HG03565 (cell line): ENCODE results near the gene ZNF326.
"Not testable (repeated sequence)": the region's sequence is repeated elsewhere in the genome, so short reads cannot be mapped to it uniquely, and the experiment has no call there.

Experiments used
- ATAC-seq: cut with Tn5 transposase; IDR thresholded peaks from one replicate; pipeline ENCODE4 v1.9.1; 2021; ENCODE audit warnings: mild to moderate bottlenecking, moderate library complexity; ENCODE audit not compliant: unreplicated experiment

ZNF326 gene

DNA sequence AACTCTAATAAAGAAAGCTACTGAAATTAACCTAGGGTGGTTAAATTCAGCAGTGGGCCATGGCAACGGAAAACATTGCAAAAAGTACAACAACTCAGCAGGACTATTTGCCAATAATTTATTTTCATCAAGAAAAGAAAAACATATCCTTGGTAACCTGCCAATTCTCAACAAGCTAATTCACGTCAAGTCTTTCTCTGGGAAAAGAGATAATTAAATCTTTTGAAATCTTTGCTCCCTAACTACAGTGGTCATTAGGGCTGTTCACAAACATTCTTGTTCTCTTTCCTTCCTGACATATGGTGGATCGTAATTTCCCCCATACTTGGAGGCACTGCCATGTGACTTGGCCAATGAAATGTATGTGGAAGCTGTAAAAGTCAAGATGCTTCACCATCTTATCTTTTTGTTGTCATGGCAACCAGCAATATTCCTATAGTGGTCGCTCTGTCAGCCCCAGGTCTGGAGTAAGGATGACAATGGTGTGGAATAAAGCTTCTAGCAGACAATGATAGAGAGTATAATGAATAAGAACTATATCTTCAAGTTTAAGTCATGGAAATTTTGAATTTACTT, 29.6 kb upstream of the ZNF326 start:
- ATAC-seq, result no peak

DNA sequence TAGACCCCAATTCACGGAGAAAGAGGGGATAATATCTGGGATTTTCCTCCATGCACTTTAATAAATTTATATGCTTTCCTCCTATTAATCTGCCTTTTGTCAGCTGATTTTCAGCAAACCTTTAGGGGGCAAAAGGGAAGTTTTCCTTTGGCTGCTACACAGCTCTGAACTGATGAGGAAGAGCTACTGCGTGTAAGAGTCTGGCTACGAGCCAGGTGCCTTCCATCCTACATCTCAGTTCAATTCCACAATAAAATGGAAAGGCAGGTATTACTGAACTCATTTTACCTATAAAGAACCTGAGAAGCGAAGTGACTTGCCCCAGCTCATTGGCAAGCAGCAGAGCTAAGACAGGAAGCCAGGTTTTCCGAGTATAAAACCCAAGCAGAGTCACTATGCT, 28.3 kb upstream of the ZNF326 start:
- ATAC-seq, result no peak

DNA sequence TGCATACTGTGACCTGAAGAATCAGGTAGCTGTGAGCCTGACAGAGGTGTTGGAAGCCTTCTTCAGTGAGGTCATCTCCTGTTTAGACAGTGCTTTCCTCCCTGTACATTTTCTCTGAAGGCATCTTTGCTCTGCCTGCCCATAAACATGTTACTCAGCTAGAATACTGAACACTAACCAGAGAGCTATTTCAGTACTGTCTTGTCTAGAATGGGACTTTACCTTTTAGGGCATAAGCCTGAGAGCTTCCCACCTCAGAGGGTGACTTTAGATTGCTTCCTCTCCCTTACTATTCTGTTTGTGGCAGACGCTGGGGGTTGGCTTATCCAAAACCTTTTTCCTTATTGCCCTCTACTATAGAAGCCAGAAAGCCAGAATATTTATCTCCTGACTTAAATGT, 23.3 kb upstream of the ZNF326 start:
- ATAC-seq, result peak; percentile 56

DNA sequence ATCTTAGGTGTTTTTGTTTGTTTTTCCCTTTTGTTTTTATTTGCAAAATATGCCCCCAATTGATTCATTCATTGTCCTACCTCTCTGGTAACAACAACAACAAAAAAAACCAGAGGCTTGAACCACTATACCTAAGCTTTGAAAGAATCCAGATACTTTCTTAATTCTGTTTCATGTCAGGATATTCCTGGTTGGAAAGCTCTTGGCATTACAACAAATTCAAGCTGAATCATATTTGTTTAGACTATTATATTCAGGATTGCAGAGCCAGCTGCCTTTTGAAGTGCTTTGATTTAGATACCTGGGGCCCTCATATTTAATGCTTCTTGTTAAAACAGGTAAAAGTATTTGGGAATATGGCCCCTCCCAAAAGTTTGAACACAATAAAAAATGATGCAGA, 22.9 kb upstream of the ZNF326 start:
- ATAC-seq, result no peak

DNA sequence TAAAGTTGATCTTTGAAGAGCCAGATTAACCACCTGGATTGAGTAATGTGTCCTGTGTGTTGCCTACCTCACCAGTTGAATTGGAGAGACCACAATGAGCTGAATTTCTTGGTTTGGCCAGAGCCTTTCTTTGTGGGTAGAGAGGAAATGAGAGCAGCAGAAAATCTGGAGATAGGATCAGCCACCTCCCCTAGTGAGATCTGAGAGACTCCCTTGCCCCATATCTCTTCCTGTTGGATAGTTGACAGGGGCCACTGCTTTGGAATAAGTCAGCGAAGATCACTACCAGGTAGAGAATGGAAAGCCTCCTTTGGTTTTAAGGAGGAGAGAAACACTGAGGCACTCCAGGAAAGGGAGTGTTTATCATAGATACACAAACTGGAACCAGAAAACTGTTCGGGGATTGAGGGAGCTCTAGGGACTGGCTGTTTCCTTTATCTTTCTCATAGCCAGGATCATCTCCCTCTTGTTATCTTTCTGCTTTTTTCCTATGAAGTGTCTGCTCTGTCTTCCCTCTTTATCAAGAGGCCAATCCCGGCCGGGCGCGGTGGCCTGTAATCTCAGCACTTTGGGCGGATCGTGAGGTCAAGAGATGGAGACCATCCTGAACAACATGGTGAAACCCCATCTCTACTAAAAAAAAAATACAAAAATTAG, 21.3 kb upstream of the ZNF326 start:
- ATAC-seq, result no peak

DNA sequence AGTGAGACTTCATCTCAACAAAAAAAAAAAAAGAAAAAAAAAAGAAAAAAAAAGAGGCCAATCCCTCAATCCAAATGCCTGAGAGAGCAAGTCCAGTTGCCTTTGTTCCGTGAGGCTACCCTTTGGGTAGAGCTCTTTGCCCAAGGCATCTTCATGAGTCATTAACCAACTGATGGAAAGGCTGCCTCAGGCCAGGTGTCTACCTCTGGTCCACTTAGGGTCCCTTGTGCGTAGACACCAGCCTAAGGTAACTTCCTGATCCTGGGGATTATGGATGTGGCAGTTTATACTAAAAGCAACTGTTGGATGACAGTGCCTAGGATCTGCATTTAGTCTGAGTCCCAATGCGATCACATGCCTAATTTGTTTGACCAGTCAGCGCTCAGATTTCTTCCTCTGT, 20.7 kb upstream of the ZNF326 start:
- ATAC-seq, result no peak

DNA sequence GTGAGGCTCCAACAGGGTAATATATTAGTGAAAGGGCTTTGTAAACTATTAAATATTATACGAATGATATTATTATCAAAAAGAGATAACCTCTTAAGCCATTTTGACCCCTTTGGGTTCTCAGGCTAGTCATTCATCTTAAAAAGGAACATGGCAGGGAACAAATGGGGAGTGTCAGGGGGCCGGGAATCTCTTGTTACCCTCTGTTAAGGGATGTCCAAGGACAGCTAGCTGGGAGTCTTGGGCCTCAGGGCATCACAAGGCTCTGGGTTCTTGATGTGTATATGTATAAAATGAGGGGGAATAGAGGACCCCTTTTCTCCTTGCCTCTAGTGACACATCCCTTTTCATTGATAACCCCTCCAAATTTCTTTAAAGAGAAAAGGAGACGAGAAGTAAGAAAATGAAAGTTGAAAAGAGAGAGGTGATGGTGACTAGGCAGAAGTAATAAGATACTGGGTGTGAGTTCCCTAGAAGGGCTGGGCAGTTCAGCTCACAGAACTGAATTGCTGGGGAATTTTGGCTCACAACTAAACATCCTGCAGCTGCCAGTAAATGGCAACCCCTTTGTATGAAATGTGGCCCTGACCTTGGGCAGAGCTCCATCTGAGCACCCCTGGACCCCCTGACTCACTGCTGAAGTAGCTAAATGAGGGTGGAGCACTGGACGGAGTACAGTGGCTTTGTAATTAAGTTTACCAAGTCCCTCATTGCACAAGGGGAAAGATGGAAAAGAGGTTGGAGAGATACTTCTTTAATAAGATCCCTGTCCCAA, 20.0 kb upstream of the ZNF326 start:
- no peak for ATAC-seq

DNA sequence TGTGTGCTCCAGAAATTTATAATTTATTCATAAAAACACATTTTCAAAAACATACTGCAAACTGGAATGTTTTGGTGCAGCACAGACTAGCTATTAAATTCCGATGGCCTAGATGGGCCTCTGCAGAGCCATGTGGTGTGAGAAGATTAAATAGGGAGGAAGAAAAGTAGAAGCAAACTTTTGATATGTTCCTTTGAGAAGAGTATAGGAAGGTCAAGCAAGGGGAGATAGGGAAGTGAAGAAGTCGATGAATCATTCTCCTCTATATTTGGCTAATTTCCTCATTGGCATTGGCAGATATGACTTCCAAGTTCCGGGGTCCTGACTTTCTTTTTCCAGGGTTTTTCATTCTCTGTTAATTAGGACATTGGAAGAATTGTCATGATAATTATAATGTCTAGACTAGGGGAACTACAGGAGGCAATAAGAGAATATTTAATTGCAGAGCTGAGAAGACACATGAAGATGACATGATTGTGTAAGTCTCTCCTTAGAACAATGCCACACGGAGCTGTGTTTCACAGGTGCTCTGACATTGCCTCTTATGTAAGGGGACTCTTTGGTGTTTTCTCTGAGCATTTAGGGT, 19.3 kb upstream of the ZNF326 start:
- ATAC-seq, result no peak

DNA sequence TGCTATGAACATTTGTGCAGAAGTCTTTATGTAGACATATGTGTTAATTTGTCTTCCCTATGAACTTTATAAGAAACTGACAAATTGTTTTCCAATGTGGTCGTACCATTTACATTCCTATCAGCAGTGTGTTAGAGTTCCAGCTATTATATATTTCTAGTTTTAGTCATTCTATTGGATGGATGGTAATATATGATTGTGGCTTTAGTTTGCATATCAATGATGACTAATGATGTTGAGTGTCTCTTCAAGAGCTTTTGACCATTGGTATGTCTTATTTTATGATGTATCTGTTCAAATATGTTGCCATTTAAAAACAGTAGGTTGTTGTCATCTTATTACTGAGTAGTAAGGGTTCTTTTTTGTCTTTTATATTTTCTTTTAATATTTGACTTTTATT, 16.2 kb upstream of the ZNF326 start:
- ATAC-seq, result no peak

DNA sequence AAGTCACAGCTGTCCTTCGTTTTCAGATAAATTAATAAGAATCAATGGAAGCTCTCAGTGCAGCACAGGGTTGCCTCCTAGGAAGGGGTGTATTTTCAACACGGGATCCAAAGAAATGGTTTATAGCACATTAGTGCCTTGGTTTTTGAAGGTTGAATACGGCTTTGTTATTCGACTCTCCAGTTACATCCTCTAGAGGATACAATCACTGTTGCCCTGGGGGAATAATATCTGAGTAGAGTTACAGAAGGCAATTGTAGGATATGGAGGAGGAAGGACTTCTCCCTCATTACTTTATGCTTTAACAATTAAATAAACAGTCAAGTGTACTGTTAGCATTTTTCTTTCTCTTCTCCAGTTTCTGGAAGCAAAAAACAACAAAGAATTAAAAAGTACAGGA, 14.3 kb upstream of the ZNF326 start:
- ATAC-seq, result no peak

DNA sequence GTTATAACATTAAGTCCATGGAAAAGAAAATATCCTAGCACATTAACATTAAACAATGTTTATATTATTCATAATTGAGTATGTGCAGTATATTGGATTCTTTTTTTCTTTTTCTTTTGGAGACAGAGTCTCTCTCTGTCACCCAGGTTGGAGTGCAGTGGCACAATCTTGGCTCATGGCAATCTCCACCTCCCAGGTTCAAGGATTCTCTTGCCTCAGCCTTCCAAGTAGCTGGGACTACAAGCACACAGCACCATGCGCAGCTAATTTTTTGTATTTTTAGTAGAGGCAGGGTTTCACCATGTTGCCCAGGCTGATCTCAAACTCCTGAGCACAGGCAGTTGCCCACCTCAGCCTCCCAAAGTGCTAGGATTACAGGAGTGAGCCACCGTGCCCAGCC, 12.1 kb upstream of the ZNF326 start:
- not testable (repeated sequence) for ATAC-seq

DNA sequence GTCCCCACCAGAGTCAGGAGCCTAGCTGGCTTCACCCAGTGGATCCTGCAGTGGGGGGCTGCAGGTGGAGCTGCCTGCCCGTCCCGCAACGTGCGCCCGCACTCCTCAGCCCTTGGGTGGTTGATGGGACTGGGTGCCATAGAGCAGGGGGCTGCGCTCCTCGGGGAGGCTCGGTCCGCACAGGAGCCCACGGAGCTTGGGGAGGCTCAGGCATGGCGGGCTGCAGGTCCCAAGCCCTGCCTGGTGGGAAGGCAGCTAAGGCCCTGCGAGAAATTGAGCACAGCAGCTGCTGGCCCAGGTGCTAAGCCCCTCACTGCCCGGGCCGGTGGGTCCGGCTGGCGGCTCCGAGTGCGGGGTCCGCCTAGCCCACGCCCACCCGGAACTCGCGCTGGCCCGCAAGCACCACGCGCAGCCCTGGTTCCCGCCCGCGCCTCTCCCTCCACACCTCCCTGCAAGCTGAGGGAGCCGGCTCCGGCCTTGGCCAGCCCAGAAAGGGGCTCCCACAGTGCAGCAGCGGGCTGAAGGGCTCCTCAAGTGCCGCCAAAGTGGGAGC, 10.3 kb upstream of the ZNF326 start:
- not testable (repeated sequence) for ATAC-seq

DNA sequence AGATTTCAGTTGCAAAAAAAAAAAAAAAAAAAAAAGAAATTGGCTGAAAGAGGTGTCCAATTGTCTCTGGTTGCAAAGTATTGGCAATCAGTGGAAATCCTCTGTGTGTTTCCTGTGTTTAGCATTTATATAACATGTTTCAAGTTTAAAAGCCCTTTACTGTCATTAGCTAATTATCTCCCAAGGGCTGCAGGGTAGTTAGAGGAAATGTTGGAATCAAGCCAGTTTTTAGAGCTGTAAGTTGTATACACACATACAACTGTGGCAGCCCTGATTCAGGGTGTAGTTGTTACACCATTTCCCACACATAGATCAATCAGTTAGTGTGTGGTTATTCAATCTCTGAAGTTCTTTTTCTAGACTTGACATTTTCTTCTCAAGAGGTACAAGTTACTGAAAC, 8.9 kb upstream of the ZNF326 start:
- no peak for ATAC-seq

DNA sequence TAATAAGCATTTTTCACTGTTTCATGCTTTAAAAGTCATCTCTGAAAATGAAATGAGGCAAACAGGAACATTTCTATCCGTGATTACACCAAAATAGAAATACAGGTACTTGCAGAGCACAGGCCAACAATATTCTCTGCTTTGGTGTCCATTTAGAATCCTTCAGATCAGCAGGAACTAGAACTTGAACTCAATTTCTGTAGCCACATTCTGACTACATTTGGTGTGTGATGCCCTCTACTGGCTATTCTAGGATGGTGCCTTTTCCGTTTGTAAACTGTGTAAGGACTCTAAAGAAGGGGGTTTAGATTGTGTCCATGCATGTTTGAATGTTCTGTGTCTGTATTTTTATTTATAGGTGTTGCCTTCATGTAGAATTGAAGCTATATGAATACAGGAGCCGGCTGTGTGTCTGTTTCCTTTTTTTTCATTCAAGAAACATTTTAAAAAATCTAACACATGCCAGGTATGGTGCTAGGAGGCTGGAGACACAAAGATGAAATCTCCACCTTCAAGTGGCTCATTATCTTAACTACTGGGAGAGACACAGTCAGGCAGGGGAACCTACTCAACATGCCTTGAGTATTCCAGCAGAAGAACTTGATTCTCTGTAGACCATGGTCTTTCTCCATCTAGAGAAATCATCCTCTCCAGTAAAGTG, 7.6 kb upstream of the ZNF326 start:
- ATAC-seq, result peak; percentile 91

DNA sequence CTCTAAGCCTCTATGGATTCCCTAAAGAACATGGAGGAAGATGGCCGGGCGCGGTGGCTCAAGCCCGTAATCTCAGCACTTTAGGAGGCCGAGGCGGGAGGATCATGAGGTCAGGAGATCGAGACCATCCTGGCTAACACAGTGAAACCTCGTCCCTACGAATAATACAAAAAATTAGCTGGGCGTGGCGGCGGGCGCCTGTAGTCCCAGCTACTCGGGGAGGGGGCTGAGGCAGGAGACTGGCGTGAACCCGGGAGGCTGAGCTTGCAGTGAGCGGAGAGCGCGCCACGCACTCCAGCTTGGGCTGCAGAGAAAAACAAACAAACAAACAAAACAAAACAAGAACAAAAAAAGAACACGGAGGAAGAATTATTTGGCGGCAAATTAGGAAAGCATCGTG, 5.8 kb upstream of the ZNF326 start:
- no peak for ATAC-seq

DNA sequence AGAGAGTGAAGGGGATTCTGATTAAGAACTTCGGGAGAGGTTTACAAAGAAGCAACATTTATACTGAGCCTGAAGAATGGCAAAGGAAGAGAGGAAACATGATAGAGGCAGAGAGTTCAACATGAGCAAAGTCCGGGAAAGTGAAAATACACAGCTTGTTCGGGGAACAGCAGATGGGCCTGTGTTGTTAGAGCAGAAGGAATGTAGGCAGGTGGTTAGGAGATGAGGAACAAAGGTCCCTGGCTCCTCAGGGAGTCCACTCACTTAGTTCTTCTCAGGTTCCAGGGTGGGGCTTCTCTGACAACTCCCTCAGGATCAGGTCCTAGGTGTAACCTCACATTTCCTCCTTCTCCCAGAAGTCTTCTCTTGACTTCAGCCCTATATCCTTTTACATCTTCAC, 5.1 kb upstream of the ZNF326 start:
- no peak for ATAC-seq

DNA sequence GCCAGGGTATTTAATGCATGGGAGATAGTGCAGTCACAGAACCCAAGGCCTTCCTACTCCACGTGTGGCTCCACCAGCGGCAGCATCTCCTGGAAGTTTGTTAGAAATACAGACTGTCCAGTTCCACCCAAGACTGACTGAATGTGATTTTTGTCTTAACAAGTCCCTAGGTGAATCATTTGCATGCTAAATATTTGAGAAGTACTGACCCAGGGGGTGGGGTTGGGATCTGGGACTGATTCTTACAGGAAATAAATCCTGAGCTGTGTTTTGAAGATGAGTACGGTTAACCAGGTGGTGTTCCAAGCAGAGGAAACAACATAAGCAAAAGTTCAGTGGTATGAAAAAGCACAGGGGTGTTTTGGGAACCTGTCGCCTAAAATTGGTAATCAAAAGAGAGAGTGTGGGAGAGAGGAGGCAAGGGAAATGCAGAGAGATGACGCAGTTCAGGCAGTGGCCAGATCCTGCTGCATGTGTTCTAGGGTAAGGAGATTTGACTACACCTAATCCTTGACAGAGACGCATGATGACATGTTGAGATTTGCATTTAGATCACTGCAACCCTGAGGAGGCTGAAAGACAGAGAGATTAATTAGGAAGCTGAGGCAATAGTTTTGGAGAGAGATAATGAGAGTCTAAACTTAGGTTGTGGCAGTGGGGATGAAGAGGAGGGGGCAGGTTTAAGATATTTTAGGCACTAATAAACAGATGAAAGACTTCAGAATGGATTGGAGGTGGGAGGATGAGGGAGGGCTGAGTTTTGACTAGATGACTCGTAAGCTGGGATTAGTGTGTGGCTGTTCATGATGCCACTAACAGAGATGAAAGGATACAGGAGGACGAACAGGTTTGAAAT, 3.7 kb upstream of the ZNF326 start:
- ATAC-seq, result no peak

DNA sequence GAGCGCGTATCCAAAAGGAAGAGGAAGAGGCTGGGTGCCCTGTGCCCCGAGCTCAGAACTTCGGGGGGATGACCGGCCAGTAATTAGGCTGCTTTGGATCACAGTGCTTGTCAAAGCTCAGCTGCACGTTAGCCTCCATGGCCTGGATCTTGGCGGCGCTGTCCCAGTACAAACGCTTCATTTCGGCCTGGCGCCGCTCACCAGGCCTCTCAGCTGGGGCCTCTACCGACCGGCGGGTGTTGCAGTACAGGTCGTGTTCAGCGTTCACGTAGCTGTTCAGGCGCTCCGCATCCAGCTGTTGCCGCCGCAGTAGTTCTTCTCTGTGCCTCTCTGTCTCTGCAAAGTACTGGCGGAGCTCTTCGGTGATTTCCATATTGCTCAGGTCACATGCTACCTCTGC, 1.4 kb upstream of the ZNF326 start:
- ATAC-seq, result no peak

DNA sequence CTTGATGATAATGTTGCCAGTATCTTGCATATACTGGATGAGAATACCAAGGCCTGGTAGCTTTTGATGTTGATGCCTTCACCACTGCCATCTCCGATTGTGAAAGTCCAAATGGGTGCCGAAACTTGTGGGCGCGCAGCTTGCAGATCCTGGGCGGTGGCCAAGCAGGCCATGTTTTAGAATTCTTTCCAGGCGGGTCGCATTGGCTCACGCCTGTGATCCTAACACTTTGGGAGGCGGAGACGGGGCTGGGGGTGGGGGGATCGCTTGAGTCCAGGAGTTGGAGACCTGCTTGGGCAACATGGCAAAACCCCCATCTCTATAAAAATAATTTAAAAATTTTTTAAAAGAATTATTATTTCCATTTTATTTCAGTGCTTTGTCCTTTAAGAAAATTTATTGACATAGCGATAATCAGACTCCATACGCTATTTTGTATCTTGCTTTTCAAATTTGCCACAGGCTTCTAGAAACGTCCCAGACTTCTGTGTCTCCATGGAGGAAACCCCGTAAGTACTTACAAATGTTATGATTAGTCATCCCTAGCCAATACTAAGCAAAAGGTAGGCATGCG, 592 bp upstream of the ZNF326 start:
- no peak for ATAC-seq
